Measurements from ENCODE around the gene IRF6.
A peak's percentile ranks its signal among the peaks of the same experiment; 100 is the strongest.

The IRF6 gene

DNA sequence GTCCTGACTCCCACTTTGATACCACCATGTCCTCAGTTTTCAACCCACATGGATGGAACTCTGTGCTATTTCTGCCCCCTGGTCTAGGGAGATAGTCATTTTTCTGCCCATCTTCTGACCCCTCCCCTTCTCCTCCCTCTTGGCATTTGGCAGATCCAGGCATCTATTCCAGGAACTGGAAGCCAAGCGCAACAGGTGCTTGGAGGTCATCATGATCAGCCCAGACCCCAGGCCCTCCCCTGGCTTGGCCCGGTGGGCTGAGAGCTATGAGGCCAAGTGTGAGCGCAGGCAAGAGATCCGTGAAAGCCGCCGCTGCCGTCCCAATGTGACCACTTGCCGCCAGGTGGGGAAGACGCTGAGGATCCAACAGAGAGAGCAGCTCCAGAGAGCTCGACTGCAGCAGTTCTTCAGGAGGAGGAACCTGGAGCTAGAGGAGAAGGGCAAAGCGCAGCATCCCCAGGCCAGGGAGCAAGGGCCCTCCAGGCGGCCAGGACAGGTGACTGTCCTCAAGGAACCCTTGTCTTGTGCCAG is 46.0 kb downstream of the IRF6 start:
- no peak for DNase-seq (ENCODE audit: low read depth)

DNA sequence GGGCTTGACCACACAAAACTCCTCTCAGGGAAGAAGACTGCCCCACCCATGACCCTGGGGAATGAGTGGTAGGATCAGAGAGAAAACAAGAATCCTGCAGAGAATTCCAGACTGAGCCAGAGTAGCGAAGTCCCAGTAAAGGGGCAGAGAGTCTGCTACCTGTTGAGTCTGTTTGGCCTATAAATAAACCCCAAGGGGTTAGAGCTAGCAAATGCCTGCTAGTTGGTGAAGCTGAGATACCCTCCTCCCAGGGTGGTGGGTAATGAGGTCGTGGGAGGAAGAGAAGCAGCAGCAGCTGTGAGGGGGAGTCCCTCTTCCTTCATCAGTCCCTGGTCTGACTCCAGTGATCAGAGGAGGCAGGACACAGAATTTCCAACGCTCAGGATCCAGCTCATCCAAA is 47.5 kb downstream of the IRF6 start:
- no peak for DNase-seq (ENCODE audit: low read depth)

DNA sequence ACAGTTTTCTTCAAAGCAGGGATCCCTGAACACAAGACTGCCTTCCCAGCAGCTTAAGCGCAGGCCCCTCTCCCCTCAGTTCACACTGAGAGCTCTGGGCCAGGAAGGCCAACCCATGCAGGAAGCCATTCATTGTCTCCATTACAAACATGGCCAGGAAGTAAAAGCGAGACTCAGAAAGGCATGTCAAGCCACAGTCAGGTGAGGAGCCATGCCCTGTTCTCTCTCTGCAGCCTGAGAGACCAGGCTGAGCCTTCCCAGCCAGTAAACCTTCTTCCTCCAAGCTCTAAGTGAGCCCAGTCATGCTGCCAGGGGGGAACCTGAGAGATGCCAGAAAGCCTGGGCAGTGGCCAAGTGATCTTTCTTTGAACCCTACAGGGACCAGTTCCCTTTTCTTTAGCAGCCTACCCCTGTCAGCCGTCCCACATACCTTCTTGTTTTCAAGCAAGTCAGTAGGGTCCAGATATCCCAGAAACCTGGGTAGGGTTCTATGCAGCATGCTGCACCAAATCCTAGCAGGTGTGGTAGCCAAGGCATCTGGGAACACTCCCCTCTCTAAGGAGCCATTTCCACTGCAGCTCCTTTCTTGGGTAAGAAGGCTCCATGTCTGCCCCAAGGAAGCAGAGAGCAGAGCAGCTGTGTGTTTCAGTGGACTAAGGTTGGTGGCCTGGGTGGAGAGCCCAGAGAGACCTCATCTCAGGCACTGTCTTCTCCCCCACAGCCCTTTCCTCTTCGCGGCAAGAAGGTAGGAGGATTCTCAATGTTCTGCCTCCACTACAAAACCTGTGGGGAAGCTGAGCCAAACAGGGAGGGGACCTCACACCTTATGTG is 49.1 kb downstream of the IRF6 start:
- no peak for DNase-seq (ENCODE audit: low read depth)

DNA sequence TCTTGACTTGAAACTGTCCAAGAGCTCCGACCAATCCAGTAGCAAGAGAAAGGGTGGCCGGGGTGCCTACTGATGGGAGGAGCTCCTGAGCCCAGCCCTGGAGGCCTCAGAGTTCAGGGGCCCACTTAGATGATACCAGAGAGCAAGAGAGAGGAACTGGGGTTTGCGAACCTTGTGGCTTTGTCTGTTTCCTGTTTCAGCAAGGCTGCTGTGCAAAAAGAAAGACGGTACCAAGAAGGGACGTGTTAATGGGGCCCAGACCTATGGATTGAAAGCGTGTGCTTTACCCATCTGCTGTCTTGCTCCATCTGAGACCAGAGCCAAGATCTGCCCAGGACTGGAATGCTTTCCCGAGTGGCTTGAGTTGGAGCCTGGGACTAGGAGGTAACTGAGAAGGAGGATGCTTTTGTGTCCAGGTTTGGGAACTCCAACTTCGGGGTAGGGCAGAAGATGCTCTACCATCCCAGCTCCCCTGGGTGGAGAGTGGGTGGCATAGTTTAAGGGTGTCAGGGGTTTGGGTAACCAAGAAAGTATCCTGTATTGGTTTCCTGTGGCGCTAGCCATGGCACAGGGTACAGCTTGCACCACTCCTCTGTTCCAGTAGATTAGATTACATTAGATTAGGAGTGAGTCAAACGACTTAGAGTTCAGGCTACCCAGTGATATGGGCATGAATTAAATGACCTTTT is 49.9 kb downstream of the IRF6 start, which contains the start of gene TRAF3IP3:
TRAF3IP3 (plus strand) TSS at position 128 of the 689 bp plus-strand sequence. CDS start 3,987 bp downstream, outside the sequence.
- DNase-seq (ENCODE audit: low read depth) = peak; percentile 56

DNA sequence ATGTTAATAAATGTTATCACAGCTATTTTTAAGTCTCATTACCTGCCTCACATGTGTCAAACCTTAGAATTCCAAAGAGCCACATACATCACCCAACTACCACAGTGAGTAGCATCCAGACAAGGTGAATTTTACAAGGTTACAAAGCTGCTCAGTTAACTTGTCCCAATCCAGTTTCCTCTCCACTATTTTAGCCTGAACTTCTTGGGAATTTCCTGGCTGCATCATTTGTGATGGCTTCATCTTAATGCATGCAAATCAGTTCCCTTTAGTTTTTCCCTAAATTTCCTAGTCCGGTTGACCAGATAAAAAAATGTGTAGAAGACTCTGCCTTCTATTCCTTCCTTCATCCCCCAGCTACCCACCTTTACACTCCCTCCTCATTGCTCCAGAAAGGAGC is 50.7 kb downstream of the IRF6 start:
- no peak for DNase-seq (ENCODE audit: low read depth)

DNA sequence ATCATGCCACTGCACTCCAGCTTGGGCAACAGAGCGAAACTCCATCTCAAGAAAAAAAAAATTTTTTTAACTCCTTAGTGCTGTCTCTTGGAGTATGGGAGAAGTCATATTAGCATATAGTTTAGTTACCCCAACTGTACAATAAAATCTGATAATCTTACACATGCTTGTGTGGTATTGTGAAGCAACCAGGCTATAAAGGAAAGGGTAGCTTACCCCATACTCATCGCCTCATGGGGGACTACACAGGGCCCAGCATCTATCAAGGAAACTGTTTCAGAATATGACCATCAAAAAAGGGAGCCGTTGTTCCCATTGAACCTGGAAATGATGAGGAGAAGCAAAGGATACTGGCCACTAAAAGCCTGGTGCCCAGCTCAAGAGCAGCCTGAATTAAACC is 53.1 kb downstream of the IRF6 start:
- no peak for DNase-seq (ENCODE audit: low read depth)

DNA sequence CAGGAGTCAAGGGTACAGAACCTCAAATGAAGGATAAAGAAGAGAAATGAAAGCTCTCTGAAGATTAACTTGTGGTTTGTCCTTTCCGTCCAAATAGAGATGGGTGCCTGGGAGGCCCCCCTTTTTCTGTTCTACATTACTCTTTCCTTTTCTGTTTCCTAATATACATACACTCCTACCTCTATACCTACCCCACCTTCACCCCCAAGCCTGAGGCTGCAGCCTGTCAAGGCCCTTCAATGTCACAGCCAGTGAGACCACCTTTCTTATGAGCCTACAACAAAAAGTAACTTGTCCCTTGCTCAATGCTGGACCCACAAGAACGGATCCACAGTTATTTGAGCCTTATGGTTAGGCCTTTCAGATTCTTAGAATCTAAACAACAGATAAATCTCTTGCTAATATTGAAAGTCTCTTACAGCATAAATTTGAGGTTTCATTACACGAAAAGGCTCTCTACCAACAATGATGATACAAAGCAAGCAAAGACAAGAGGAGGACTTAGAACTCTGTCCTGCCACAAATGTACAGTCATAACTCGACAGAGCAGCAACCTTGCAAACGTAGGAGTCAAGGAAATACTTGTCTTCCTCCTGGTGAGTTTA is 54.2 kb downstream of the IRF6 start:
- DNase-seq (ENCODE audit: low read depth) = no peak

DNA sequence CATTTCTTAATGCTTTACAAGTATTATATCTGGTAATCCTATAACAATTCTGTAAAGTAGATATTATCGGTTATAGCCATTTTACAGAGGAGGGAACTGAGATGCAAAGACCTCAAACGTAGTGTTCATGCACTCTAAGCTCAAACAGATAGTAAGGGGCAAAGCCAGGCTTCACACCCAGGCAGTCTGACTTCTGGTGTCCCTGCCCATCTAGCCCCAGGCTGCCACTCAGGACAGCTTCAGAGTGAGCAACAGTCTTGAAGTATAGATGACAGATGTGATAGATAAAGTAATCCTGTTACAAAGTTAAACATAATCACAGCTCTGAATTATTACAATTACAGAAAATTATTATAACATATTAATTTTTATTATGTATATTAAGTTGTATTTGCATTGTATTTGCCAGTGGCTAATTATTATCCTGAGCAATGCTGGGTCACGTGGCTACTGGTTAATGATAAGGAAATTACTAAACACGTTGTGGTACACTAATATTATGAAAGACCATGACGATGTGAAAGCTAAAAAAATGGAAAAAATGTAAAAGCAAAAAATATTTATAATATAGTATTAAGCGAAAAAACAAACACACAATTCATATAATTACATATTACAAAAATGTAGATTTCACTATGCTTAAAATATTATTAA is 56.1 kb downstream of the IRF6 start:
- DNase-seq (ENCODE audit: low read depth) = no peak

DNA sequence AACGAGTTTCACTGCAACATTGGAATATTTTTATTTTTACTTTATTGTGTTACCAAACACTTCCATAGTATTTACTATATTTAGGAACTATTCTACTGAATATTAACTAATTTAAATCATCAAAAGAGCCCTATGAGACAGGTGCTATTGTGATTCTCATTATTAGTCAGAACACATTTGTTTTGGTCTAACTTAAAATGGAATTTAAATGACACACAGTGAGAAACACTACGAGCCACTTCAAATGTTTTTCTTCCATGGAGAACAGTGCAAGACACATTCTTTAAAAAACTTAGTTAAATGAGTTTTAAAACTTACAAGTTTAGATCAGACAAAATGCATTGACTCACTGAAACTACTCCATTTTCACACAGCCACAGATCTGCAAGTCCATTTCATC is 56.7 kb downstream of the IRF6 start:
- no peak for DNase-seq (ENCODE audit: low read depth)

DNA sequence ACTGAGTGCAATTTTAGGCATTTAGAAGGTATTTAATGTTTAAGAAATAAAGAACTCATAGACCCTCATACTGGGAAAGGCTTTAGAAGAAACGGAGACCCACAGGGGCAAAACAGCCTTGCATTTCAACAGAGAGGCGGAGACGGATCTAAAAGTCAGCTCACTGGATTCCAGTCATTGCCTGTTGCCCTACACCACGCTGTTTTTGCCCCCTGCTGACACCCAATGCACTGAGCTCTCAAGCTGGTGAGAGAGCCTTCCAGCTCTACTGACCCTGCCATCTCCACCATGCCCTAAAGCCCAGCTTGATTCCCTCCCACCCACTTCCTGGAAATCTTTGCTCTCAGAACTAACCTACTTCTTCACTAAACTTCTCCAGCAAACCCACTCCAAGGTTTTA is 57.3 kb downstream of the IRF6 start:
- DNase-seq (ENCODE audit: low read depth) = no peak

DNA sequence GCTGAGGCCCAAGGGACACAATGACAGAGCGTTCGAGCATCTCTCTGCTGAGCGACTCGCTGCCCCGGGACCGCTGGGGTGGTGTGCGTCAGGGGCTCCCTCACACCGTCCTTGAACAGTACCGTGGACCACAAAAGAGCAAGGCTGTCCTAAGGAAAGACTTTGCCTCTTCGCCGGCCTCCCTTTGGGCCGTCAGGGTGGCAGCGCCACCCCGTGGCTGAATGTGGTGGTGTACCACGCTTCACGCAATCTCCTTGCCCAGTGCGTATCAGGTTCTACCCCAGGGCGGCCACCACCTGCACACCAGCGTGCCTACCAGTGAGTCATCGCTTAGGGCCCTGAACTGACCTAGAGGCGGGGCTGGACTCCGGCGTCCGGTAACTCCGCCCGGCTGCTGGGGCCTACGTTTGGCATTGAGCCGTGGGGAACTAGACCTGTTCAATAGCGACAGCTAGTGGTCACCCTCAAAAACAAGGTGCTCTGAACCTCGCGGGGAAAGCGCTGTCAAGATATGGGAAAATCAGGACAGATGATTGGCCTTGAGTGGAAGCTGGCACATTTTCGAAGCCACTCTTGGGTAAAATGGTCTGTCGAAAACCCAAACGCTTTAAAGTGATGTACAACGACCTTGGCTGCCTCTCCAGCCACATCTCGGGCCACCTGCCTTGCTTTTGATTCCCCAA is 58.2 kb downstream of the IRF6 start:
- peak; percentile 82 for DNase-seq (ENCODE audit: low read depth)

DNA sequence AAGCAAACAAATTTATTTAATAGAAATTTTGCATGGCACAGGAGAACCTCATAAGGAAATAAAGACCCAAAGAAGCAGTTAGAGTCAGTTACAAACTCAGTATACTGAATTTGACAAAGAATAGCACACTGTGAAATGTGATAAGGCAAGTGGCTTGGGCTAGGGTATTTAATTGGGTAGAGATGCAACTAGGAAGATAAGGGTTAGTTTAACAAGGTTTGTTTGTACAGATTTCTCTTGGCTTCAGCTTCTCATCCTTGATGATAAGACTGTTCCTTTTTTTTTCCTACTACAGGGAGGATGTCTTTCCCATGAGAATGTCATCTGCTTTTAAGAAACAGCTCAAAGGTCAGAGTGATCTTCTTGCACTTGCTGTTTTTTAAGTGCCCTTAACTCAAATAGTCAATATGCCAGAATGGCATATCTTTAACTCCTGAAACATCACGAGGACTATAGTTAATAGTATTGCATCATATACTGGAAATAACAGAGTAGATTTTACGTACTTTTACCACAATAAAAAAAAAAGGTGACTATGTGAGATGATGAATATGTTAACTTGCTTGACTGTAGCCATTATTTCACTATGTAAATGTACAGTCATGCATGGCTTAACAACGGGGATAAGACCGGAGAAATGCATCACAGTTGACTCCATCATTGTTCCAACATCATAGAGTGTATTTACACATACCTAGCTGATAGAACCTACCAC is 59.3 kb downstream of the IRF6 start:
- DNase-seq (ENCODE audit: low read depth) = no peak

DNA sequence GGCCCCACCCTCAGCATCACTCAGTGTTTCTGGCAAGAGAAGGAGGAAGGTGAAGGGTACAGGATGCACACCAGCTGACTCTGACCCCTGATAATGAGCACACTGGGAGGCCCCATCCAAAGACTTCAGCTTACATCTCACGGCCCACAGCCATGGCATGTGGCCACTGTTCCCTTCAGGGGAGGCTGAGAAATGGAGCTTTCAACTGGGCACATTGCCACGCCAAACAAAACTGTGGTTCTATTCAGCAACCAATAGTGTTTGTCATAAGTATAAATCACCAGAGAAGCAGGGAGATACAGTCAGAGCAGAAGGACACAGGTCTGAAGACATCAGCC is 62.8 kb downstream of the IRF6 start:
- DNase-seq (ENCODE audit: low read depth) = no peak

DNA sequence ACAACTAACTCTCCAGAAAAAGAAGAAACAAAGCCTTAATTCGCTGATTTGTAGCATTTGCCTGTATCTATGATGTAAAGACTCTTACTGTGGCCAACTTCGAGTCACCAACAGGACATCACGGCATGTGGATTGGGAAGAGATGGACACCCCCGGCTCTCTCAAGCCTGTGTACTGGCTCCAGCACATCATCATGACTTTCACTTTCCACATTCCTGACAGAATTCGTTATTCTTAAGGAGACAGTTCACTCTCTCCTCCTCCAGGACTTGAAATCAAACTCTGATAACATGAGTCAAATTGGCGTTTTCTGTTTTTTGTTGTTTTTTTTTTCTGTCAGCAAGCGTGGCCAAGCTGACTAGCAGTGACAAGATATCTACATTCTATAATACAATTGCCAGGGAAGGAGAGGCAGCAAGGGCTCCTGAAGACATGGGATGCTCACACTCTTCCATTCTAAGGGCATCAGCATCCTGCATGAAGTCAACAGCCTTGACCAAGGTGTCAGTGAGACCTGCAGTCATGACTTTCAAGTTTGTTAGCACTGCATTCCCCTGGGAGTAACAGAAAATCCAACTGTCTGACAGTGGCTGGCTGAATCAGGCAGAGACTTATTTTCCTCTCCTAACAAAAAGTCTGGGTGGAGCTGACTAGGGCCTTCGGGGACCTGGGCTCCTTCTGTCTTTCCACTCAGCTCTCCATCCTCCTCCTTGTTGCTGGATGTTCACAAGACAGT is 63.4 kb downstream of the IRF6 start:
- DNase-seq (ENCODE audit: low read depth) = no peak

DNA sequence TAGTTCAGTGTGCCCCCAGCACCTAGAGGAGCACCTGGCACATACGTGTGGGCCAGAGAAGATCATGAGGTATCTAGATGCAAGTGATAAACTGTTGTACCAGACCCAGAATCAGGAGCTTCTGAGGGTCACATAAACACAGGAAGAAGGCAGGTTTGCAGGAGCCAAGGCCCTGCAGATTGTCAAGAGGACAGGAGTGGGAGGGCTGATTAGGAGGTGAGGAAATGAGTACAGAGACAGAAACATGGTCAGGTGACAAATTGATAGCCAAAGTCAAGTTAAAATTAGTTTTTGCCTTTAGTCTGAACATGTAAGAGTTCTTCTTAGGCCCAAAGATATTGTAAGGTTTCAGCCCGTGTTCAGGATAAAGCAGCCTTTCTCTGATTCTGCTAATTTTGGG is 64.1 kb downstream of the IRF6 start:
- DNase-seq (ENCODE audit: low read depth) = no peak

DNA sequence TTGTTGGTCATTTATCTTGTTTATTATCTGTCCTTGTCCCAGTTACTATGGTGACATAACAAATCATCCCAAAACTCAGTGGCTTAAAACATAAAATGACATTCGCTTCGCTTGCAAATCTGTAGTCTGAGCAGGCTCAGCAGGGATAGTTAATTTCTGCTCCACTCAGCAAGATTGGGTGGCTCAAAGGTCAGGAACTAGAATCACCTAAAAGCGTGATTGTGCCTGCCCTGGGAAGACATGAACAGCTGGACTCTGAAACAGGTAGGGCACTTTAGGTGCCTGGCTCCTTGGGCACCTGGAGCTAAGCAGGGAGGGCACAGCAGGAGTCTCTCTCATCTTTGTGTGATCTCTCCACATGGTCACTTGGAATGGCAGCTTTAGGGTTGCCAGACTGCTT is 64.7 kb downstream of the IRF6 start:
- no peak for DNase-seq (ENCODE audit: low read depth)

DNA sequence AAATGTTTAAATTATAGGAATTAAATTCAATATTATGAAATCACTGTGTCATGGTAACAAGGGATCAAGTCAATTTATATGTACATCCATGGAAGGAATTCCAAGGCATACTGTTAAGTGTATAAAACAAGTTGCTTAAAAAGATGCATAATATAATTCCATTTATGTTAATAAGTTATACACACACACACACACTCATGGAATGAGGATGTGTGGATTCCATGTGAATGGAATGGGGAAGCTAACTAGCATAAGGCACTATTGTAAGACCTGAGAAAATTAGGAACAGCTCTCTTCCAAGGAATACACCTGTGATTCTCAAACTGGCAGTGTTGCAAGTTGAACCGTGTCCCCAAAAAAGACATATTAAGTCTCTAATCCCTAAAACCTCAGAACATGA is 67.7 kb downstream of the IRF6 start:
- no peak for DNase-seq (ENCODE audit: low read depth)

DNA sequence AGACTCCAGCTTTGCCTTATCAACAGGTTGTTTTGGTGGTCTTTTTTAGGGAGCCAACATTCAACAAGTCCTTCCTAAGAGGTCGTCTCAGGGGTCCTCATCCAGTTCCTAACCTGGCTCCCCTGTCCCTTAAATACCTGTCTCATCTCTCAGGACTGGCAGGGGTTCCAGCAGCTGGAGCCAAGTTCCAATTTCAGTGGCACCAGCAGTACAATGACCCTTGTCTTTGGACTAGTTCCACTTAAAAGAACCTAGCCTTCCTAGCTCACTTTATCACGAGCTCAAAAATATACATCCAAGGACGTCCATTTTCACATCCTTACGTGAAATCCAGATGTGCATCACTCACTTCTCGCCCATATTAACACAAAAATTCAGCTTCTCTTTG is 68.8 kb downstream of the IRF6 start:
- no peak for DNase-seq (ENCODE audit: low read depth)

DNA sequence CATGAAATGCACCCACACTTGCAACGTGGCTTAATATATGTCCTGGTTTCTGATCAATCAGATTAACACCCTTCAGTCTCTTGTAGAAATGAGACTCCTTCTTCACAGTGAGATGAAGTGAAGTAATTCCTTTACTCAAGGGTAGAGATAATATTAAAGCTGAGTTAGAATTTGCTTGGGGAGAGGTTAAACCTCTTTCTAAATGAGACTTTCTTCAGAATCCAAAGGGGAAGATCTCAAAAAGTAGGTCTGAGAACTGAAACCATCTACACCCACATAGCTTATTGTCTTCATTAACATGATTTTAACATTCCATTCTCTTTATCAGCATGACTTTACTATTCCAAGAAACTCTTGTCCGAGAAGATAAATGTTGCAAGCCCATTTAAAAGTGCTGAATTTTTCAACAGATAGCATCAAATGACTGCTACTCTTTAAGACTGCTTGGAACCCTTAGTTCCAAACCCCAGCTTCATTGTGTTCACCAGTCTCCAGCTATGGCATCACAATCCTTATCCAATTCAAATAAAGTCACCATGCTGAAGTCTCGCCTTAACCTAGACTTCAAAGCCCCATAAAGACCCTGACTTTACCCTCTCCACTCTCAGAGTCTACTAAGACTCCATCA is 69.3 kb downstream of the IRF6 start:
- DNase-seq (ENCODE audit: low read depth) = no peak
